ENCODE measurements around the gene UCHL1. TPM values are rescaled to one million over a fixed set of nuclear protein-coding genes. Genes with fewer than 3 reads are reported as not detected.

UCHL1 gene
- total and polyA plus RNA-seq, 2 of the 13 experiments (the other 11 are each of a cell fraction or from before 2014, with no cell fraction given): not detected

DNA sequence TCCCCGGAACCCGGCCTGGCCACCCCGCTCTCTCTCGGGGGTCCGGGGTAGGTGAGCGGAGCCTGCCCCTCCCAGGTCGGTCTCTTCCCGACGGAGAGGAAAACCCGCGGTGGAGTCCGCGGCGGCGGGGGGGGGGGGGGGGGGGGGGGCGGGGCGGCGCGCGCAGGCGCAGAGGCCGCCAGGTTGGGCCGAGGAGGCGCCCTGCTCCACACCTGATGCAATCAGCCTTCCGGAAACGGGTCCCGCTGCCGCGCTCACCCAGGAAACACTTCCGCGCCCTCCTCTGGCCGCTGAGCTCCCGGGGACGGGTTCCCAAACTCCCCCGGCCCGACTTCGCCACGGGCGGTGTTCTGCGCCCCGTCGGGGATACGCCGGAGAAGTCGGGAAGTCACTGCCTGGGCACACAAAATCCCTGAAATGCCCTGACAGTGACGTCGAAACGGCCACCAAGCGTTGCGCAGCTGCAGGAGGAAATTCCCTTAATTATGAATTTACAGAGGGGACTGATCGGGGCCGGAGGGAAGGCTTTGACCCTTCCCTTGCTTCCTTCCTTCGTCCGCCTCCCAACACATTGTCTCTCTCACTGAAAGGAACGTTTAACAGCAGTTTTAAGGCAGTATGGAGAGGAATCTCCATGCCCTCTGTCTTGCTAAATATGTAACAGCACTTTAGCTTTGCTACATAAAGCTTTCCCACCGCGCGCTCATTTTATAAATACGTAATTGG lies 40.3 kb upstream of the UCHL1 start (continued):
- TF ChIP-seq ZNF552 (CRISPR knock-in tag; IDR thresholded peaks at IDR 0.05; ENCODE audit: borderline replicate concordance): 0 out of 2 replicates have a peak, but pooled peaks have one; percentile 27
- no peak for TF ChIP-seq ZNF841 (CRISPR knock-in tag; IDR thresholded peaks at IDR 0.05; ENCODE audit: borderline replicate concordance)
- TF ChIP-seq ZNF766 (CRISPR knock-in tag; IDR thresholded peaks at IDR 0.05; ENCODE audit: borderline replicate concordance): peak; percentile 85; the same call in 1 of the 2 replicates
- TF ChIP-seq ZNF350 (CRISPR knock-in tag; IDR thresholded peaks at IDR 0.05; ENCODE audit: borderline replicate concordance, low read depth): peak; percentile 77
- TF ChIP-seq ZNF629 (CRISPR knock-in tag; conservative IDR thresholded peaks at IDR 0.05): no peak
- TF ChIP-seq SNRNP70 (IDR thresholded peaks at IDR 0.05; ENCODE audit: low read depth, low read length): no peak
- peak; percentile 56; the same call in 1 of the 2 replicates for TF ChIP-seq ZMAT3 (CRISPR knock-in tag; conservative IDR thresholded peaks at IDR 0.05)
- no peak for TF ChIP-seq ZNF550 (CRISPR knock-in tag; IDR thresholded peaks at IDR 0.05; ENCODE audit: borderline replicate concordance)
- peak; percentile 87; the same call in 1 of the 2 replicates for TF ChIP-seq REPIN1 (CRISPR knock-in tag; IDR thresholded peaks at IDR 0.05; ENCODE audit: borderline replicate concordance, low read depth)
- TF ChIP-seq, protein P1, sequence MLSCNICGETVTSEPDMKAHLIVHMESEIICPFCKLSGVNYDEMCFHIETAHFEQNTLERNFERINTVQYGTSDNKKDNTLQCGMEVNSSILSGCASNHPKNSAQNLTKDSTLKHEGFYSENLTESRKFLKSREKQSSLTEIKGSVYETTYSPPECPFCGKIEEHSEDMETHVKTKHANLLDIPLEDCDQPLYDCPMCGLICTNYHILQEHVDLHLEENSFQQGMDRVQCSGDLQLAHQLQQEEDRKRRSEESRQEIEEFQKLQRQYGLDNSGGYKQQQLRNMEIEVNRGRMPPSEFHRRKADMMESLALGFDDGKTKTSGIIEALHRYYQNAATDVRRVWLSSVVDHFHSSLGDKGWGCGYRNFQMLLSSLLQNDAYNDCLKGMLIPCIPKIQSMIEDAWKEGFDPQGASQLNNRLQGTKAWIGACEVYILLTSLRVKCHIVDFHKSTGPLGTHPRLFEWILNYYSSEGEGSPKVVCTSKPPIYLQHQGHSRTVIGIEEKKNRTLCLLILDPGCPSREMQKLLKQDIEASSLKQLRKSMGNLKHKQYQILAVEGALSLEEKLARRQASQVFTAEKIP (CRISPR knock-in tag; IDR thresholded peaks at IDR 0.05; ENCODE audit: borderline replicate concordance): no peak
- TF ChIP-seq, protein P2, sequence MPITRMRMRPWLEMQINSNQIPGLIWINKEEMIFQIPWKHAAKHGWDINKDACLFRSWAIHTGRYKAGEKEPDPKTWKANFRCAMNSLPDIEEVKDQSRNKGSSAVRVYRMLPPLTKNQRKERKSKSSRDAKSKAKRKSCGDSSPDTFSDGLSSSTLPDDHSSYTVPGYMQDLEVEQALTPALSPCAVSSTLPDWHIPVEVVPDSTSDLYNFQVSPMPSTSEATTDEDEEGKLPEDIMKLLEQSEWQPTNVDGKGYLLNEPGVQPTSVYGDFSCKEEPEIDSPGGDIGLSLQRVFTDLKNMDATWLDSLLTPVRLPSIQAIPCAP (CRISPR knock-in tag; IDR thresholded peaks at IDR 0.05; ENCODE audit: low read depth): no peak
- TF ChIP-seq ZNF761 (CRISPR knock-in tag; conservative IDR thresholded peaks at IDR 0.05): peak; percentile 40; the same call in 1 of the 2 replicates
- TF ChIP-seq ZNF720 (CRISPR knock-in tag; IDR thresholded peaks at IDR 0.05): no peak
- TF ChIP-seq, protein P3, sequence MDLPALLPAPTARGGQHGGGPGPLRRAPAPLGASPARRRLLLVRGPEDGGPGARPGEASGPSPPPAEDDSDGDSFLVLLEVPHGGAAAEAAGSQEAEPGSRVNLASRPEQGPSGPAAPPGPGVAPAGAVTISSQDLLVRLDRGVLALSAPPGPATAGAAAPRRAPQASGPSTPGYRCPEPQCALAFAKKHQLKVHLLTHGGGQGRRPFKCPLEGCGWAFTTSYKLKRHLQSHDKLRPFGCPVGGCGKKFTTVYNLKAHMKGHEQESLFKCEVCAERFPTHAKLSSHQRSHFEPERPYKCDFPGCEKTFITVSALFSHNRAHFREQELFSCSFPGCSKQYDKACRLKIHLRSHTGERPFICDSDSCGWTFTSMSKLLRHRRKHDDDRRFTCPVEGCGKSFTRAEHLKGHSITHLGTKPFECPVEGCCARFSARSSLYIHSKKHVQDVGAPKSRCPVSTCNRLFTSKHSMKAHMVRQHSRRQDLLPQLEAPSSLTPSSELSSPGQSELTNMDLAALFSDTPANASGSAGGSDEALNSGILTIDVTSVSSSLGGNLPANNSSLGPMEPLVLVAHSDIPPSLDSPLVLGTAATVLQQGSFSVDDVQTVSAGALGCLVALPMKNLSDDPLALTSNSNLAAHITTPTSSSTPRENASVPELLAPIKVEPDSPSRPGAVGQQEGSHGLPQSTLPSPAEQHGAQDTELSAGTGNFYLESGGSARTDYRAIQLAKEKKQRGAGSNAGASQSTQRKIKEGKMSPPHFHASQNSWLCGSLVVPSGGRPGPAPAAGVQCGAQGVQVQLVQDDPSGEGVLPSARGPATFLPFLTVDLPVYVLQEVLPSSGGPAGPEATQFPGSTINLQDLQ (CRISPR knock-in tag; IDR thresholded peaks at IDR 0.05): no peak
- TF ChIP-seq, protein P4, sequence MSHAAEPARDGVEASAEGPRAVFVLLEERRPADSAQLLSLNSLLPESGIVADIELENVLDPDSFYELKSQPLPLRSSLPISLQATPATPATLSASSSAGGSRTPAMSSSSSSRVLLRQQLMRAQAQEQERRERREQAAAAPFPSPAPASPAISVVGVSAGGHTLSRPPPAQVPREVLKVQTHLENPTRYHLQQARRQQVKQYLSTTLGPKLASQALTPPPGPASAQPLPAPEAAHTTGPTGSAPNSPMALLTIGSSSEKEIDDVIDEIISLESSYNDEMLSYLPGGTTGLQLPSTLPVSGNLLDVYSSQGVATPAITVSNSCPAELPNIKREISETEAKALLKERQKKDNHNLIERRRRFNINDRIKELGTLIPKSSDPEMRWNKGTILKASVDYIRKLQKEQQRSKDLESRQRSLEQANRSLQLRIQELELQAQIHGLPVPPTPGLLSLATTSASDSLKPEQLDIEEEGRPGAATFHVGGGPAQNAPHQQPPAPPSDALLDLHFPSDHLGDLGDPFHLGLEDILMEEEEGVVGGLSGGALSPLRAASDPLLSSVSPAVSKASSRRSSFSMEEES (CRISPR knock-in tag; IDR thresholded peaks at IDR 0.05): no peak
- no peak for TF ChIP-seq ZFAT (CRISPR knock-in tag; conservative IDR thresholded peaks at IDR 0.05)
- TF ChIP-seq SUZ12 (IDR thresholded peaks at IDR 0.05; ENCODE audit: low read depth, low read length): no peak
- no peak for TF ChIP-seq BCL6 (CRISPR knock-in tag; IDR thresholded peaks at IDR 0.05)
- peak; percentile 85 for TF ChIP-seq TAF1 (CRISPR knock-in tag; IDR thresholded peaks at IDR 0.05)
- peak; percentile 67; the same call in 1 of the 2 replicates for TF ChIP-seq ZNF225 (CRISPR knock-in tag; IDR thresholded peaks at IDR 0.05)
